ENCODE measurements around the gene DNM1. TPM values are rescaled to one million over a fixed set of nuclear protein-coding genes. Genes with fewer than 3 reads are reported as not detected.

Gene DNM1
- 71.9 TPM for total RNA-seq

DNA sequence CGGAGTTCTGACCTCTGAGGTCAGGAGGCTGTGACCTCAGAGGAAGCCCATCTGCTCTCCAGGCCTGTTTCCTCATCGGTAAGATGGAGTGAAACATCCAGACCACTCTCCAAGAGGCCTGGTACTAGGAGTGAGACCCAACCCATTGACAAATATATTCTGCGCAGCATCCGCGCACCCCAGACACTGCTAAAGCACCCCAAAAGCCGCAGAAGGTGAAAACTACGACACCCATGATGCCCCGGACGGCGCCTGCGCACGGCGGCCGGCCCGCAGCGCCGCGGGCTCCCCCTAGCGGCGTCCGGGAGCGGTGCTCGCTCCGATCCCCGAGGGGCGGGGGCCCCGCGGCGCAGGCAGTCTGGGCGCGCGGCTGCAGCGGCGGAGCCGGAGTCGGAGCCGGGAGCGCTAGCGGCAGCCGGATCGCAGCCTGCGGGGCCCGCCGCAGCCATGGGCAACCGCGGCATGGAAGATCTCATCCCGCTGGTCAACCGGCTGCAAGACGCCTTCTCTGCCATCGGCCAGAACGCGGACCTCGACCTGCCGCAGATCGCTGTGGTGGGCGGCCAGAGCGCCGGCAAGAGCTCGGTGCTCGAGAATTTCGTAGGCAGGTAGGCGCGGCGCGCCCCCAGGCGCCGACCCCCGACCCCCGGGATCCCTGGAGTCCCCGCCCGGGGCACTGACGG lies at the start of gene DNM1:
Gene DNM1 (plus strand): TSS at position 356 of the 683 bp plus-strand sequence. CDS start 92 bp downstream, at position 448.

DNA sequence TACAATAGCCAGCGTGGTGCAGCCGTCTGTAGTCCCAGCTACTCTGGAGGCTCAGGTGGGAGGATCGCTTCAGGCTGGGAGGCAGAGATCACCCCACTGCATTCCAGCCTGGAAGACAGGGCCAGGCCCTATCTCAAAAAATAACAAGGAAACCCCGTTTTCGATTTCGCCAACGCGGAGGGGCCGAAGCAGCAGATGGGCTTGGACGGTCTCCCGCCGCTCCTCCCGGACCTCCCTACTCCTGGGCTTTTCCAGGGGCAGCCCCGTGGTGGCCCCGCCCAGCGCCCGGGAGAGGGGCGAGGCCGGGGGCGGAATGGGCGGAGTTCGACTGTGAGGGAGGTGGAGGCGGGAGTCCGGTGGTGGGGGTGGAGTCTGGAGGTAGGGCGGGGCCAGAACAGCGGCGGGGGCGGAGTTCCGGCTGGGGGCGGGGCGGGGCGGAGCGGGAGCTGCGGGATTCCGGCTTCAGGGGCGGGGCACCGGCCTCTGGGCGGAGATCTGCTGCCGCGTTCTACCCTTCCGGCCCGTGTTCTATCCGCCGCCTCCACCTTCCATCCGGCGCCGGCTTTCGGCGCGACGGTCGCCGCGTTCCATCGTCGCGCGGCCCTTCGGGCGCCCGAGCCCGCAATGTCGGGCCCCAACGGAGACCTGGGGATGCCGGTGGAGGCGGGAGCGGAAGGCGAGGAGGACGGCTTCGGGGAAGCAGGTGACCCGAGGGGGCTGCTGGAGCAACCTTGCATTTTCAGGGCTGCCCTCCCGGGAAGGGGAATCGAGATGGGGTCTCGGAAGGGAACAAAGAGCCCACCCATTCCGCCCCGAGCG lies 43.2 kb upstream of the DNM1 start, which contains the start of gene BBLN:
Gene BBLN (plus strand): TSS at position 482 of the 819 bp plus-strand sequence. CDS start 143 bp downstream, at position 625.

DNA sequence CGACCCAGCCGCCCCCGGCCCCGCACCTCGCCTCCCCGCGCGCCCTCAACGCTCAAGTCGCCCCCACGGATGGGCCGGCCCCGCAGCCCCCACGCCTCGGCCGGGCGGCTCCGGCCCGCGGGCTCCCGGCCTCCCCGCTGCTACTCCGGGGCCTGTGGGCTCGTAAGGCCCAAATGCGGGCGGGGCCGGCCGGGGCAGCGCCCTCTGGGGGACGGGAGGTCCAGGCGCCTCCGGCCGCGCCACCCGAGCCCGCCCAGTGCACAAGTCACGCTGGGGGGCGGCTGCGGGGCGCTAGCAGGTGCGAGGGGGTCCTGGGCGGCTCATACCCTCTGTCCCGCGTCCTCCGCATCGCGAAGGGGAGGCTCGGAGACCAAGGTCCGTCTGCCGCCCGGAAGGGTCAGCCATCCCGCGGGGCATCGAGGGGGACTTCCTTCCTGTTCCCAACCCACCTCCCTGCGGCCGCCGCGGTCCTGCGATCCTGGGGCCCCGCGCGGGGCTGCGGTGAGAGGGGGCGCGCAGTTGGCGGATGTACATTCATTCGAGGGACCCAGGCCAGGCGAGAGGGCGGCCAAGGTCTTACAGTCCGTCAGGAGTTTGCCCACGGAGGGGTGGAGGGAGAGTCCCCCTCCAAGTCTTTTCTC lies 11.7 kb upstream of the DNM1 start, which contains the start of gene CIZ1:
Gene CIZ1 (minus strand): TSS at position 167 of the 641 bp plus-strand sequence. CDS start 715 bp downstream, outside the sequence.

DNA sequence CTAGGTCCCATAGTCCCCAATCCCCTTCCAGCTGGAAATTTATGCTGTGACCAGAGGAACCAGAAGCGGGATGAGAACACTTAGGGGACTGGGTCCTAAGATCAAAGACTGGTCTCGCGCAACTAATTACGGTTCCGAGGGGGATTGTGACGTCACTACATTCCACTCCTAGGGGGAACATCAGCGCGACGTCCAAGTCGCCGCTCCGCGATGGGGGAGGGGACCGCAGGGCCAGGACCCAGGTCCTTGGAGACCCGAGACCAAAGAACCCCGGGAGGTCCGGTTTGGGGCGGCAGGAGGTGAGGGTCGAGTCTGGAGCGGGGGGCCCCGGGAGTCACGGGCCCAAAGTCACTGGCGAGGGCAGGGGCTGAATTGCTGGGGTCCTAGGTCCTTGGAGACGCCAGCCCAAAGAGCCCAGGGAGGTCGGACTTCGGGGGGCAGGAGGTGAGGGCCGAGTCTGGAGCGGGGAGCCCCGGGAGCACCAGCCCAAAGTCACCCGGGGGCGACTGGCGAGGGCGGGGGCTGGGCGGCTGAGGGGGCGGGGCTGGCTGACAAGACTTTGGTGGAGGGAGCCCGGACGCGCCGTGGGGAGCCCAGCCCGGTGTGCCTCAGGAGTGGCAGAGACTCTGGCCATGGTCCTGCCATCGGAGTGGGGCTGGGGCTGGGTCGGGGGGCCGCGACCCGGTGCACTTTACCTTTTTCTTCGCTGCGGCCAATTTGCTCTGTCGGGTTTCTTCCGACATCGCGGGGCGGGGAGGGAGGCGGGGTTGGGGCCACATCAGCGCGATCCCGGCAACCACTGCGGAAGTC lies 72.2 kb downstream of the DNM1 start, which contains the start of gene GOLGA2:
Gene GOLGA2 (minus strand): TSS at position 810 of the 810 bp plus-strand sequence. CDS start 31 bp downstream, at position 779.

DNA sequence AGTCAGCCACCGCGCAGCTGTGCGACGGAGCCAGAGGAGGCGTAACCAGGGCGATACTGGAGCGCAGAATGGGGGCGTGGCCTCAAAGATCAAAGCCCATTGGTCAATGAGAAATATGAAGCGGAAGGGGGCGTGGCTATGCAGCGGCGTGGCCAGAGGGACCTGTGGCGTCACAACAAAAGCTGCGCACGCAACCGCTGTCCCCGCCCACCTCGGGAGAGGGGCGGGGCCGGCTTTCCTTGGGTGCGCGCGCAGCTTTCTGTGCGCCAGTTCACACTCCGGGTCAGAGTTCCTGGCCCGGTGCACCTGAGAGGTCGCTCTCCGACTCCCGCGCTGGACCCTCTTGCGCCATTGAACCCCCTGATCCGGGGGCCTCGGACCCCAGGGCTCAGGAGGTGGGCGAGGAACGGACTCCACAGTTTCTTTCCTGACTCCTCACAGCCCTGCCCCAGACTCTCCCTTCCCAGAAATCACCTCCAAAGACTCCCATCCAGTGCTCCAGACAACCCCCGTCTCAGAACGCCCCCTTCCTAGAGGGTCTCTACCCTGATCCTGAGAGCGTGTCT lies 72.9 kb downstream of the DNM1 start, which contains the start of gene SWI5:
Gene SWI5 (plus strand): TSS at position 269 of the 566 bp plus-strand sequence.

Small RNAs within 50 kb of the gene (small RNA-seq; reads per million reads assigned to genes)
- 500 reads per million, percentile 99 among the genes with 10 or more reads in this experiment for gene MIR199B (ENCODE audit: low replicate concordance)
- gene MIR3154 (ENCODE audit: low replicate concordance) = not detected

Other genes starting within 250 kb of the DNM1 start
- gene EEIG1, start 222.4 kb upstream of the DNM1 start, total RNA-seq = 14.0 TPM
- gene NAIF1, start 136.1 kb upstream of the DNM1 start, total RNA-seq = 13.6 TPM
- 32.7 TPM for gene SLC25A25, start 135.1 kb upstream of the DNM1 start, total RNA-seq
- 68.0 TPM for gene PTGES2, start 75.7 kb upstream of the DNM1 start, total RNA-seq
- gene LCN2, start 53.9 kb upstream of the DNM1 start, total RNA-seq = 7.1 TPM
- 46.3 TPM for gene BBLN, start 43.1 kb upstream of the DNM1 start, total RNA-seq
- gene CIZ1, start 11.8 kb upstream of the DNM1 start, total RNA-seq = 43.8 TPM
- 84.7 TPM for gene GOLGA2, start 72.6 kb downstream of the DNM1 start, total RNA-seq
- 25.7 TPM for gene SWI5, start 72.9 kb downstream of the DNM1 start, total RNA-seq
- gene TRUB2, start 119.1 kb downstream of the DNM1 start, total RNA-seq = 26.6 TPM
- 61.0 TPM for gene COQ4, start 119.5 kb downstream of the DNM1 start, total RNA-seq
- 23.7 TPM for gene SLC27A4, start 137.1 kb downstream of the DNM1 start, total RNA-seq
- 38.7 TPM for gene URM1, start 168.0 kb downstream of the DNM1 start, total RNA-seq
- 43.3 TPM for gene CERCAM, start 217.5 kb downstream of the DNM1 start, total RNA-seq

Data from metanephros (tissue), 2 donors.